Immature natural killer cell (primary cell): ENCODE data around the gene H6PD. TPM values are rescaled to one million over a fixed set of nuclear protein-coding genes. Genes with fewer than 3 reads are reported as not detected.

Source experiments
- DNase-seq, 3 donors: peaks; one replicate each; pipeline ENCODE4 v3.0.0; 2022; ENCODE audit warnings: mixed read lengths in 1 of 3
- H3K27ac Mint-ChIP-seq, 6 donors: one replicate each; pipeline ENCODE4 v1.8.0; 2020; ENCODE audit warnings: mixed read lengths in 6 of 6, mild to moderate bottlenecking in 5 of 6, inconsistent platforms in 4 of 6, moderate library complexity in 3 of 6
- H3K27me3 Mint-ChIP-seq, 3 donors: one replicate each; pipeline ENCODE4 v1.8.0; 2020 to 2021; ENCODE audit warnings: low read depth in 3 of 3, mild to moderate bottlenecking in 3 of 3, mixed read lengths in 3 of 3, moderate library complexity in 3 of 3, inconsistent platforms in 1 of 3
- H3K36me3 Mint-ChIP-seq, 3 donors: one replicate each; pipeline ENCODE4 v1.8.0; 2020; ENCODE audit warnings: mixed read lengths in 3 of 3, inconsistent platforms in 2 of 3, mild to moderate bottlenecking in 2 of 3
- H3K4me1 Mint-ChIP-seq, 2 donors: one replicate each; pipeline ENCODE4 v1.8.0; 2020; ENCODE audit warnings: inconsistent platforms in 2 of 2, mild to moderate bottlenecking in 2 of 2, mixed read lengths in 2 of 2, moderate library complexity in 1 of 2
- H3K4me3 Mint-ChIP-seq, 5 donors: one replicate each; pipeline ENCODE4 v1.8.0; 2020; ENCODE audit warnings: mild to moderate bottlenecking in 5 of 5, mixed read lengths in 5 of 5, inconsistent platforms in 3 of 5, moderate library complexity in 3 of 5
- H3K9me3 Mint-ChIP-seq, 6 donors: one replicate each; pipeline ENCODE4 v1.8.0; 2020; ENCODE audit warnings: mild to moderate bottlenecking in 6 of 6, mixed read lengths in 6 of 6, inconsistent platforms in 4 of 6, moderate library complexity in 3 of 6
- polyA plus RNA-seq, 3 donors: library from polyadenylated mRNA; unstranded; fragments of 300-500 nt; fragmentation: Illumina TruSeq; gene quantifications; one replicate each; pipeline ENCODE4 v1.2.3, GENCODE V29; 2021

The H6PD gene
- polyA plus RNA-seq, 3 donors from 2014 or later, result 6.2 to 15.4 (median 9.0) TPM

DNA sequence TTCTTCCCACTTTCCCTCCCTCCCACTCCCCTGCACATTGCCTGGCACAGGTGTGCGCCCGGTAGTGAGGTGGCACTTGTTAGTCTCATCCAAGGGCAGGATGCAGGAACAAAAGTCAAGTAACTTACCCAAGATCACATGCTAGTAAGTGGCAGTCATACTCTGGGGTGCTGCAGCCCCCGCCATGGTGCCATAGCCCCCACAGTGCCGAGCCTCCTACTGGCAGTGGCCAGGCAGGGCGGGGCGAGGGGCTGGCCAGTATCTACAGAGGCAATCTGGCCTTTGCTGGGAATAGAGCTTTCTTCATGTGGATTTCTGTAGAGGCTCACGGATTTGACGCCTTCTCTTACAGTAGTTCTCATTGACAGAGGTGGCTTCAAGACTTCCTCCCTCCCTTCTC is 26.9 kb downstream of the H6PD start:
- H3K4me3 Mint-ChIP-seq, result no peak overlapping the region
- H3K27ac Mint-ChIP-seq, result no peak overlapping the region
- H3K27me3 Mint-ChIP-seq, result peaks cover 0 to 2% (median 1%) of the 10 kb centered on the region in 3 donors
- no peaks in the 10 kb centered on the region for H3K9me3 Mint-ChIP-seq
- DNase-seq, result no peak
- peaks cover 7 to 19% (median 8%) of the 10 kb centered on the region in 3 donors for H3K36me3 Mint-ChIP-seq
- peaks cover 30 to 35% of the 10 kb centered on the region in 2 donors for H3K4me1 Mint-ChIP-seq

DNA sequence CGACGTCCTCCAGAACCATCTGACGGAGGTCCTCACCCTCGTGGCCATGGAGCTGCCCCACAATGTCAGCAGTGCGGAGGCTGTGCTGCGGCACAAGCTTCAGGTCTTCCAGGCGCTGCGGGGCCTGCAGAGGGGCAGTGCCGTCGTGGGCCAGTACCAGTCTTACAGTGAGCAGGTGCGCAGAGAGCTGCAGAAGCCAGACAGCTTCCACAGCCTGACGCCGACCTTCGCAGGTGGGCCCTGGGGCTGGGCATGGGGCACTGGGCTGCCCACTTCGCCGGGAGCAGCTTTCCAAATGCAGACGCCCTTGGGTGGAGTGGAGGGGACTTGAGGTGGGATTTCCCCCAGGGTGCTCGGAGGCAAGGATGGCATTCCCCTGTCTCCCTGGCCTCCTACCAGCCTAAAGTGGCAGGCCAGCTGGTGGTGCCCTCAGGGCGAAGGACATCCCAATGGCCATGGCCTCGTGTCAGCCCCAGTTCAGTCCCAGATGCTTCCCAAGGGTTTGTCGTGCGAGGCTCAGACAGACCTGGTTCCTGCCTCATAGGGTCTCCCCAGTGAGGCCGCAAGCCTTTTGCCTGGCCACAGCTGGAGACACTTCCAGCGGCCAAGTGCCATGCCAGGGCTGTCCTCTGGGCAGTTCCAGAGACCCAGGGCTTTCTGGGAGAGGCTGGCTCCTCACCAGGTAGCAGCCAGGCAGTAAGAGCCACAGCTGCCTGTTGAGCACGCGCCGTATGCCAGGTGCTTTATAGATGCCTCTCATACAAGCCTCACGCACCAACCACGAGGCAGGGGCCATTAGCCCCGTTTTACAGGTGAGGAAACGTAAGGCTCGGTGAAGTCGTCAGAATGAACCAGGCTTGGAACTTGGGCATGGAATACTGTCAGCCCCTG is 27.8 kb downstream of the H6PD start:
- peaks cover 0 to 2% (median 1%) of the 10 kb centered on the region in 3 donors for H3K27me3 Mint-ChIP-seq

DNA sequence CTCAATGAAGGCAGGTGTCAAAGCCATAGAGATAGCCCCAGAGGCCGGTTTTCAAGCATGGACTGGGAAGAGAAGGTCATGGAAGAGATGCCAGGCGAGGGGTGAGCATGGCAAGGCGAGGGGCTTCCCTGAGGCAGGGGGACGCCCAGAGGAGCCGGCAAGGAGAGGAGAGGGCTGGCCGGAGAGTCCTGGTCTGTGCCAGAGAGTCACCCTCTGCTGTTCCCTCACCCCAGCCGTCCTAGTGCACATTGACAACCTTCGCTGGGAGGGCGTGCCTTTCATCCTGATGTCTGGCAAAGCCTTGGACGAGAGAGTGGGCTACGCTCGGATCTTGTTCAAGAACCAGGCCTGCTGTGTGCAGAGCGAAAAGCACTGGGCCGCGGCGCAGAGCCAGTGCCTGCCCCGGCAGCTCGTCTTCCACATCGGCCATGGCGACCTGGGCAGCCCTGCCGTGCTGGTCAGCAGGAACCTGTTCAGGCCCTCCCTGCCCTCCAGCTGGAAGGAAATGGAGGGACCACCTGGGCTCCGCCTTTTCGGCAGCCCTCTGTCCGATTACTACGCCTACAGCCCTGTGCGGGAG is 28.8 kb downstream of the H6PD start:
- H3K27ac Mint-ChIP-seq, result no peak overlapping the region
- no peak for DNase-seq
- no peak overlapping the region for H3K4me3 Mint-ChIP-seq
- H3K36me3 Mint-ChIP-seq, result peaks cover 7 to 15% (median 8%) of the 10 kb centered on the region in 3 donors
- peaks cover 24 to 32% of the 10 kb centered on the region in 2 donors for H3K4me1 Mint-ChIP-seq
- peaks cover 0 to 2% (median 1%) of the 10 kb centered on the region in 3 donors for H3K27me3 Mint-ChIP-seq
- H3K9me3 Mint-ChIP-seq, result no peaks in the 10 kb centered on the region

More for the DNA sequence above, 27.8 kb downstream of the H6PD start:
- no peak overlapping the region for H3K27ac Mint-ChIP-seq
- peaks cover 34 to 38% of the 10 kb centered on the region in 2 donors for H3K4me1 Mint-ChIP-seq
- no peaks in the 10 kb centered on the region for H3K9me3 Mint-ChIP-seq
- DNase-seq, result no peak
- peaks cover 7 to 19% (median 8%) of the 10 kb centered on the region in 3 donors for H3K36me3 Mint-ChIP-seq
- H3K4me3 Mint-ChIP-seq, result no peak overlapping the region

DNA sequence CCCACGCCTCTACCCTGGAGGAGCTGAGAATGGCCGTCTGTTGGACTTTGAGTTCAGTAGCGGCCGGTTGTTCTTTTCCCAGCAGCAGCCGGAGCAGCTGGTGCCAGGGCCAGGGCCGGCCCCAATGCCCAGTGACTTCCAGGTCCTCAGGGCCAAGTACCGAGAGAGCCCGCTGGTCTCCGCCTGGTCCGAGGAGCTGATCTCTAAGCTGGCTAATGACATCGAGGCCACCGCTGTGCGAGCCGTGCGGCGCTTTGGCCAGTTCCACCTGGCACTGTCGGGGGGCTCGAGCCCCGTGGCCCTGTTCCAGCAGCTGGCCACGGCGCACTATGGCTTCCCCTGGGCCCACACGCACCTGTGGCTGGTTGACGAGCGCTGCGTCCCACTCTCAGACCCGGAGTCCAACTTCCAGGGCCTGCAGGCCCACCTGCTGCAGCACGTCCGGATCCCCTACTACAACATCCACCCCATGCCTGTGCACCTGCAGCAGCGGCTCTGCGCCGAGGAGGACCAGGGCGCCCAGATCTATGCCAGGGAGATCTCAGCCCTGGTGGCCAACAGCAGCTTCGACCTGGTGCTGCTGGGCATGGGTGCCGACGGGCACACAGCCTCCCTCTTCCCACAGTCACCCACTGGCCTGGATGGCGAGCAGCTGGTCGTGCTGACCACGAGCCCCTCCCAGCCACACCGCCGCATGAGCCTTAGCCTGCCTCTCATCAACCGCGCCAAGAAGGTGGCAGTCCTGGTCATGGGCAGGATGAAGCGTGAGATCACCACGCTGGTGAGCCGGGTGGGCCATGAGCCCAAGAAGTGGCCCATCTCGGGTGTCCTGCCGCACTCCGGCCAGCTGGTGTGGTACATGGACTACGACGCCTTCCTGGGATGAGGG is 29.7 kb downstream of the H6PD start:
- Mint-ChIP-seq H3K4me3 (no peak overlapping the region), H3K27me3 (peaks cover 0 to 2% (median 1%) of the 10 kb centered on the region in 3 donors), H3K4me1 (peaks cover 18 to 25% of the 10 kb centered on the region in 2 donors), H3K36me3 (peaks cover 7 to 14% (median 8%) of the 10 kb centered on the region in 3 donors), H3K9me3 (no peaks in the 10 kb centered on the region), H3K27ac (no peak overlapping the region)
- no peak for DNase-seq

DNA sequence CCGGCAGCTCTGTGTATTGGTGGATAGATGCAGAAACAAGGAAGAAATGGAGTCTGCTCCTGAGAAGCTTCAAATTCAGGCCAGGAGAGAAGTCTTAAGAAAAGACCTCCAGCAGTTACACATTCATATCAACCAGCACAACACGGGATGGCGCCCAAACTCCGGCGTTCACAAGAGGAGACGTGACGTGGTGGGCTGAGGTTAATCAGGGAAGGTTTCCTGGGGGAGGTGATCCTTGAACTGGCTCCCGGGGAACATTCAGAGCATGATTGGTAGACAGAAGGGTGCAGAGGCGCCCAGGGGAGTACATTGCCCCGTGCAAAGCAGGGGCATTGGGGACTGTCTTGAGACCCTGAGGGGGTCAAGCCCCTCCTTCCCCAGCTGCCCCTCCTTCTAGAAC is 30.5 kb downstream of the H6PD start:
- H3K4me1 Mint-ChIP-seq, result peaks cover 10 to 17% of the 10 kb centered on the region in 2 donors
- H3K4me3 Mint-ChIP-seq, result no peak overlapping the region
- H3K27me3 Mint-ChIP-seq, result peaks cover 0 to 2% (median 1%) of the 10 kb centered on the region in 3 donors
- no peak for DNase-seq
- no peaks in the 10 kb centered on the region for H3K9me3 Mint-ChIP-seq
- peak overlapping the region in 1 of 6 donors; percentile 61 for H3K27ac Mint-ChIP-seq
- peaks cover 7 to 14% (median 8%) of the 10 kb centered on the region in 3 donors for H3K36me3 Mint-ChIP-seq

DNA sequence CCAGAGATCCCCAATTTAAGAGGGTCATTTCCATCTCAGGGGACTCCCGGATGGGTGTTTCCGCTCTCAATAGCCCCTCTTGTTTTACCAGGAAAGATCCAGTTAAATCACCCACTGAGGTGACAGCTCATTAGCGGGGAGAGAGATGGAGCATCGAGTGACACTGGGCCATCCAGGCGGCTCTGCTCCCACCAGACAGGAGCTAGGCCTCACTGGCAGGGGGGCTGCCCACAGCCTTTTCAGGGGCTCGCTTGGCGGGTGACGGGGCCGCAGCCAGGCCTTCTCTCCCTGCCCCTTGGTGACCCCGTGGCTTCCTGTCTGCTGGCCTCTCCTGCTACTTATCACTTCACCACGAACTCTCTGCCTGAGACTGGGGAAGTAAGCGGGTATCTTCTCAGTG is 31.4 kb downstream of the H6PD start:
- DNase-seq, result no peak
- no peak overlapping the region for H3K4me3 Mint-ChIP-seq
- H3K9me3 Mint-ChIP-seq, result no peaks in the 10 kb centered on the region
- peaks cover 6 to 8% of the 10 kb centered on the region in 2 donors for H3K4me1 Mint-ChIP-seq
- H3K27me3 Mint-ChIP-seq, result peaks cover 0 to under 1% (median 0%) of the 10 kb centered on the region in 3 donors
- H3K36me3 Mint-ChIP-seq, result peaks cover 7 to 13% (median 8%) of the 10 kb centered on the region in 3 donors
- H3K27ac Mint-ChIP-seq, result no peak overlapping the region

DNA sequence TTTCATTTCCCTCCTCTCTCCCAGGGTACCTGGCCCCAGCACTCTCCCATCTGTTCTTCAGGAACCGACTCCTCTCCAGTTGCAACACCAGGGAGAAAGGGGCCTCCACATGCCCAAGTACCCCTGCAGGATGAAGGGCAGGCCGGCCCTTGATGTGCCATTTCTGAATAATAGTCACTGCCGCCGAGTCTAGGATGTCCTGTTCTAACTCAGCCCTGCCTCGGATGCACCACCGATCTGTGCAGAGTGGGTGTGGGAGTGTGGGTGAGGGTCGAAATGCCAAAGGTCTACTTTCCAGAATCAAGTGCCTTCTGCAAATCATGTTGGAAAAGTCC is 32.7 kb downstream of the H6PD start:
- peaks cover 6% of the 10 kb centered on the region in 2 donors for H3K4me1 Mint-ChIP-seq
- peaks cover 7 to 13% (median 8%) of the 10 kb centered on the region in 3 donors for H3K36me3 Mint-ChIP-seq
- no peak for DNase-seq
- H3K27me3 Mint-ChIP-seq, result no peaks in the 10 kb centered on the region
- H3K27ac Mint-ChIP-seq, result no peak overlapping the region
- no peaks in the 10 kb centered on the region for H3K9me3 Mint-ChIP-seq
- H3K4me3 Mint-ChIP-seq, result no peak overlapping the region

DNA sequence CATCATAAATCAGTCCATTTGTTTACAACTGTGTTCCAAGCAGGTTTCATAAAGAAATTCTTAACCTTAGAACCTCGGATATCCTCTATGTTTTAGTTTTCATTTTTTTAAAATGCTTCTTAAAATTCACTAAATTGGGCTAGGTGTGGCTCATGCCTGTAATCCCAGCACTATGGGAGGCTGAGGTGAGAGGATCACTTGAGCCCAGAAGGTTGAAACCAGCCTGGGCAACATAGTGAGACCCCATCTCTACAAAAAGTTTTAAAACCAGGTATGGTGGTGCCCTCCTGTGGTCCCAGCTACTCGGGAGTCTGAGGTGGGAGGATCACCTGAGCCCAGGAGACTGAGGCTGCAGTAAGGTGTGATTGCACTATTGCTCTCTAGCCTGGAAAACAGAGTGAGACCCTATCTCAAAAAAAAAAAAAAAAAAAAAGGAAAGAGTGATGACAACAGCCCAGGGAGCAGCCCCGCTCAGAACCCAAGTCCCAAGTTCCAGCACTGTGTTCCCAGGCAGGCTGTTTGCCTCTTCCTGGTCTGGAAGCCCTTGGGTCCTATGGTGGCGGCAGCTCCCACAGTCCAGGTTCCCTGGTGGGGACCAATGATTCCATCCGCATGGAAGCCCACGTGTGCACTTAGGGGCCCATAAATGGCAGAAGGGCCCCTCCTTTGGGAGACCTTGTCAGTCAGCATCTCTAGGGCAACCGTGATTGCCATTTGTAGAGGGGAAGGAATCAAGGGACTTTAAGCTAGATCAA is 33.4 kb downstream of the H6PD start:
- Mint-ChIP-seq H3K9me3 (no peaks in the 10 kb centered on the region), H3K36me3 (peaks cover 7 to 13% (median 8%) of the 10 kb centered on the region in 3 donors), H3K27me3 (no peaks in the 10 kb centered on the region), H3K4me3 (no peak overlapping the region), H3K4me1 (peaks cover 6% of the 10 kb centered on the region in 2 donors), H3K27ac (no peak overlapping the region)
- no peak for DNase-seq

DNA sequence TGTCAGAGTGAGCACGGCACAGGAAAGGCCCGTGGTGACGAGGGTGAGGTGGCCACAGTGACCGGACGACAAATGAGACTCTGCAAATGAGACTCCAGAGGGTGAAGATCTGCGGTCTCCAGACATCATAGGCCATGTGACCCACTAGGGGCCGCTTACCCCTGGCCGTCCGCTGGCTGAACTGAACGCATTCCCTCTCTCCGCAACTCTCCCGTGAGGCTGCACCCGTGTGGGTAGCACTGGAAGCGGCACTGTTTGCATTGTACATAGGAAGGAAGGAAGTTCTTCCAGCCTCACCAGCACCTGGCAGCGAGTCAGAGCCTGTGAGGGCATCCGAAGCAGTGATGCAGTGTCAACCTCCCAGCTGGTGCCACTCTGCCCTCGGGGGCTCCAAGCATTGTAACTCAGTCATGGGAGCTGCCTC is 34.5 kb downstream of the H6PD start:
- peaks cover 7 to 13% (median 8%) of the 10 kb centered on the region in 3 donors for H3K36me3 Mint-ChIP-seq
- H3K4me3 Mint-ChIP-seq, result no peak overlapping the region
- H3K27ac Mint-ChIP-seq, result peak overlapping the region in 1 of 6 donors; percentile 17
- no peaks in the 10 kb centered on the region for H3K9me3 Mint-ChIP-seq
- H3K4me1 Mint-ChIP-seq, result peaks cover 6% of the 10 kb centered on the region in 2 donors
- H3K27me3 Mint-ChIP-seq, result no peaks in the 10 kb centered on the region
- no peak for DNase-seq

DNA sequence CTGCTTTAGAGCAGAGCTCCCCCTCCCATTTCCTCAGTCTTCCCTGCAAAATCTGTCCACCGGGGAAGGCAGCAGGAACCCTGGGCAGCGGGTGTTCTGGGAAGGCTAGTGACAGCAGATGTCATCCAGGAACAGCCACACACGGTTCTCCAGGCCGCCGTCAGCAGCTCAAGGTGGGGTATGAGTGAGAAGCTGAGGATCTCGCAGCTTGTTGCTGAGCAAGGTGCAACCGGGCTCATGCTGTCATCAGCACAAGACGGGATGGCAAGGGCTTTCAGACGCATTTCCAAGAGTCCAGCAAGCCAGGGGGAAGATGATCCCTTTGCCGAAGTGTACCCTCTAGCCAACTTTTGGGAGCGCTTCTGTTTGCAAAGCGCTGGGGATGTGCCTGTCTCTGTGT is 35.1 kb downstream of the H6PD start:
- peaks cover 6% of the 10 kb centered on the region in 2 donors for H3K4me1 Mint-ChIP-seq
- no peaks in the 10 kb centered on the region for H3K9me3 Mint-ChIP-seq
- no peaks in the 10 kb centered on the region for H3K27me3 Mint-ChIP-seq
- no peak overlapping the region for H3K4me3 Mint-ChIP-seq
- no peak overlapping the region for H3K27ac Mint-ChIP-seq
- DNase-seq, result no peak
- H3K36me3 Mint-ChIP-seq, result peaks cover 7 to 13% (median 8%) of the 10 kb centered on the region in 3 donors

DNA sequence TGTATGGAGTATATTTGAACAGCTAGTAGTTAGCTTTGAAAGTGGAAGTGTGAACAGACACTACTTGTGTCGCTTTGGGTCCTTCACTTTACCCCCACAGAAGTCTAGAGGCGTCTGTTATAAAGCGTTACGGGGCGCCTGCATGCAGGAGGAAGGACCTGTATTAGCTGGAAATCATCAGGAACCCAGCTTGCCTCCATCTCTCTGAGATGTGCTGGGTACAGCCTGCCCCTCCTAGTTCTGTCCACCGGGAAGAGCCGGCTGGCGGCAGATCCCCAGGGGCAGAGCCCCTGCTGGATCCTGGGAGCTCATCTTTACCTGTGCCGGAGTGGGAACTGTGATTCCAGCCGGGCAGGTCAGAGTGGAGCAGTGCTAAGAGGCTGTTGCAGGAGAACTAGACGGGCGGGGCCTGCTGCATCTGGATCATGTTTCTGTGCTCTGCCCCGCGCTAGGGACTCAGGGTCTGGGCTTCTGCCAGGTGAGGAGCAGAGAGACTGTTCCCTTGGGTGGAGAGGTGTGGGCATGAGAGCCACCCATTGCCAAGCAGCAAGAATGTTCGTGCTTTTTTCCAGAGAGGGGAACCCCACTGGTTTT is 35.8 kb downstream of the H6PD start:
- Mint-ChIP-seq H3K36me3 (peaks cover 1 to 8% (median 4%) of the 10 kb centered on the region in 3 donors), H3K27me3 (no peaks in the 10 kb centered on the region), H3K27ac (no peak overlapping the region), H3K9me3 (no peaks in the 10 kb centered on the region), H3K4me3 (no peak overlapping the region), H3K4me1 (peaks cover 11 to 12% of the 10 kb centered on the region in 2 donors)
- DNase-seq, result no peak

DNA sequence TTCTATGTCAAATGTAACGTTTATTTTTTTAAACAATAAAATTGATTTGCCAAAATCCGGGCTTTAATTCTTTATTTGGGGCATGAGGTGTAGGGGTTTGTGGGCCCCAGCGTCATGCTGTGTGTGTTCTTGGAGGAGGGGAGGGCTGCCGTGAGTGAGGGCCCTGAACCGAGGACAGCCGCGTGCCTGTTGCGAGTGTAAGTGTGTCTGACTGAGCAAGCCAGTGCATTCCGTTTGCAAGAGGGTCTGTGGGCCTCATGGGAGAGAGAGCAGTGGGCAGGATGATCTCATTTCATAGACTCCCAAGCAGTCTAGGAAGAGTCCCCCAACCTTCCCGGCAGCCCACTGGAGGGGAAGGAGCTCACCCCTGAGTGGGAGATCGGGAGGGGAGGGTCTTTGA is 36.7 kb downstream of the H6PD start:
- Mint-ChIP-seq H3K36me3 (peaks cover 0 to 3% (median 0%) of the 10 kb centered on the region in 3 donors), H3K27me3 (no peaks in the 10 kb centered on the region), H3K9me3 (no peaks in the 10 kb centered on the region), H3K27ac (no peak overlapping the region), H3K4me1 (peaks cover 18 to 21% of the 10 kb centered on the region in 2 donors), H3K4me3 (no peak overlapping the region)
- no peak for DNase-seq
